Psoas muscle (tissue), 8 donors: ENCODE measurements around the gene IFI6. TPM values are rescaled to one million over a fixed set of nuclear protein-coding genes. Genes with fewer than 3 reads are reported as not detected.
"Not testable (repeated sequence)": the region's sequence is repeated elsewhere in the genome, so short reads cannot be mapped to it uniquely, and the experiment has no call there.

Experiments used
- ATAC-seq, 4 donors: fragments of 200-7000 bp; cut with Tn5 transposase; one replicate each; pipeline ENCODE4 v1.9.1; 2020; ENCODE audit warnings: moderate library complexity in 3 of 4, mild to moderate bottlenecking in 2 of 4
- DNase-seq, 2 donors: peaks; one replicate each; pipeline ENCODE4 v3.0.0-alpha.2; 2020
- H3K27ac ChIP-seq: fragments of 200-600 bp; one replicate; pipeline ENCODE4 v1.8.0; 2022
- H3K27me3 ChIP-seq, 3 donors: fragments of 200-600 bp in 1 of 3; one replicate each; pipeline versions ENCODE4 v1.6.1 to v1.8.0; 2013 to 2022; ENCODE audit warnings: low read length in 2 of 3, mild to moderate bottlenecking in 2 of 3, moderate library complexity in 1 of 3; ENCODE audit not compliant: insufficient read depth in 3 of 3
- H3K36me3 ChIP-seq, 2 donors: fragments of 200-600 bp in 1 of 2; one replicate each; pipeline versions ENCODE4 v1.6.1 to v1.8.0; 2013 to 2022; ENCODE audit warnings: low read depth in 1 of 2, mild to moderate bottlenecking in 1 of 2, moderate library complexity in 1 of 2; ENCODE audit not compliant: insufficient read depth in 1 of 2
- H3K4me1 ChIP-seq: fragments of 200-600 bp; one replicate; pipeline ENCODE4 v1.8.0; 2022
- H3K4me3 ChIP-seq: fragments of 200-600 bp; one replicate; pipeline ENCODE4 v1.8.0; 2022; ENCODE audit warnings: mild to moderate bottlenecking
- H3K9me3 ChIP-seq: fragments of 200-600 bp; one replicate; pipeline ENCODE4 v1.8.0; 2022
- WGBS, 3 donors: extraction: QIAGEN DNeasy Blood & Tissue Kit; methylation state at CpG; one replicate each; pipeline versions ENCODE4 v1.1.6 to v1.1.7; 2013; 5-methylcytosine and 5-hydroxymethylcytosine counted together
- intact Hi-C, 2 donors: fragments of 100-400 bp; cut with DNase I; formaldehyde crosslinking; loops; one replicate each; pipeline versions ENCODE4 v1.11.0 to v1.14.2; 2022
- polyA plus RNA-seq, 3 donors: library from polyadenylated mRNA; stranded (reverse); fragments of 200-250 nt; gene quantifications; one replicate each; pipeline ENCODE4 v1.2.3, GENCODE V29; 2013
- total RNA-seq, 4 donors: library from RNA; stranded (reverse); fragmentation: NEBNext Ultra II Directional in 2 of 4; extraction: Animal tissue kit (Norgen Biotek cat#: 25700) in 2 of 4; gene quantifications; one replicate each; pipeline versions ENCODE4 v1.2.1 to v1.2.4, GENCODE V29; 2021 to 2023
- TF ChIP-seq, protein P1 (sequence below): fragments of 200-600 bp; IDR thresholded peaks from one replicate; pipeline ENCODE4 v1.8.0; 2022; ENCODE audit warnings: antibody characterized with exemption
- donor health status: healthy with polysubstance abuse.
- donor health status: DM: no; HTN: no; CAD: no; lungs with moderate emphysema.
- donor health status: Bipolar disorder and iron deficiency.
- donor health status: healthy.
- donor health status: DM: yes; HTN: yes; CAD: no.
- donor health status: DM: no; HTN: no; CAD: no.
- donor health status: DM: no; HTN: no; CAD: no.
- donor health status: DM: yes; HTN: yes; CAD: no.

The IFI6 gene
- total and polyA plus RNA-seq, 7 donors, result 7.8 to 25.8 (median 18.6) TPM

DNA sequence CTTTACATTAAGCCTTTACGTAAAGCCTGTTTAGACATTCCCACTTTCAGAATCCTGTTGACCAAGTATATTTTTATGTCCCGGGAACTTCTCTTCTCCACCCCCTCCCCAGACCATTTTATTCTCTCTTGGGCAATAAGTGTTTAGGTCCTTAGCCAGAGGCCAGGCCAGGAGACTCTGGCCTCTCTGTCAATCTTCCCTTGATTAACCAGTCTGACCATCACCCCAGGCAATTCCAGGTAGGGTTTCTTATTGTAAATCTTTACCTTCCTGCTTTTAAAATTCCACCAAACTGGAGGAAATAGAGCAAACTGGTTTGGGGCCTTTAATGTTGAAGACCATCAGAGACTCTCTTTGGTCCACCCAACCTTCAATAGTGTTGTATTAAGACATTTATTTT lies 12.2 kb upstream of the IFI6 start:
- peaks cover 0 to 2% (median 0%) of the 10 kb centered on the region in 3 donors for H3K27me3 ChIP-seq
- TF ChIP-seq, protein P1, sequence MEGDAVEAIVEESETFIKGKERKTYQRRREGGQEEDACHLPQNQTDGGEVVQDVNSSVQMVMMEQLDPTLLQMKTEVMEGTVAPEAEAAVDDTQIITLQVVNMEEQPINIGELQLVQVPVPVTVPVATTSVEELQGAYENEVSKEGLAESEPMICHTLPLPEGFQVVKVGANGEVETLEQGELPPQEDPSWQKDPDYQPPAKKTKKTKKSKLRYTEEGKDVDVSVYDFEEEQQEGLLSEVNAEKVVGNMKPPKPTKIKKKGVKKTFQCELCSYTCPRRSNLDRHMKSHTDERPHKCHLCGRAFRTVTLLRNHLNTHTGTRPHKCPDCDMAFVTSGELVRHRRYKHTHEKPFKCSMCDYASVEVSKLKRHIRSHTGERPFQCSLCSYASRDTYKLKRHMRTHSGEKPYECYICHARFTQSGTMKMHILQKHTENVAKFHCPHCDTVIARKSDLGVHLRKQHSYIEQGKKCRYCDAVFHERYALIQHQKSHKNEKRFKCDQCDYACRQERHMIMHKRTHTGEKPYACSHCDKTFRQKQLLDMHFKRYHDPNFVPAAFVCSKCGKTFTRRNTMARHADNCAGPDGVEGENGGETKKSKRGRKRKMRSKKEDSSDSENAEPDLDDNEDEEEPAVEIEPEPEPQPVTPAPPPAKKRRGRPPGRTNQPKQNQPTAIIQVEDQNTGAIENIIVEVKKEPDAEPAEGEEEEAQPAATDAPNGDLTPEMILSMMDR, result no peak
- no peak overlapping the region for H3K4me3 ChIP-seq
- no peaks in the 10 kb centered on the region for H3K36me3 ChIP-seq
- H3K27ac ChIP-seq, result no peak overlapping the region
- no peak for ATAC-seq
- intact Hi-C loops, result no loop called here
- H3K4me1 ChIP-seq, result no peaks in the 10 kb centered on the region
- DNase-seq, result no peak
- H3K9me3 ChIP-seq, result peaks cover 5% of the 10 kb centered on the region
- WGBS, 3 donors, result 86 to 94% (median 93%) methylated on average over 2 of the region's 2 CpGs

DNA sequence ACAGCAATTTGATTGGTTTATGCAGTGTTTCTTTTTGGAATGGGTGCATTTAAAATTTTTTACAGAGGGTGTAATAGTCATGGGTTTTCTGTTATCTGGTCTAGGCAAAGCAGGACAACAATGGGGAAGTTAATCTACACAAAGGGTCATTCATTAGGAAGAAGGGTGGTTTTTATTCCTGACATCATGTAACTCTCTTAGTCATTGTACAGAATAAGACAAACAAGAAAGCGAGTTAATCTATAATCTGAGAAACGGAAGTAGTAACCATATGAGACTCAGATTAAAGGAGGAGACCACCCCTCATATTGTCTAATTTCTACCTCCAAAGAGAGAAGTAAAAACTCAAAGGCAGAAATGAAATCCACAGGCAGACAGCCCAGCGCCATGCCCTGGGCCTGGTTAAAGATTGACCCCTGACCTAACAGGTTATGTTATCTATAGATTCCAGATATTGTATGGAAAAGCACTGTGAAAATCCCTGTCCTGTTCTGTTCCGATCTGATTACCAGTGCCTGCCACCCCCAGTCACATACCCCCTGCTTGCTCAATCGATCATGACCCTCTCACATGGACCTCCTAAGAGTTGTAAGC lies 10.5 kb upstream of the IFI6 start:
- intact Hi-C loops, result no loop called here
- TF ChIP-seq, protein P1, result no peak
- no peak for DNase-seq
- H3K9me3 ChIP-seq, result peaks cover 5% of the 10 kb centered on the region
- no peak overlapping the region for H3K27ac ChIP-seq
- no peak for ATAC-seq
- H3K36me3 ChIP-seq, result no peaks in the 10 kb centered on the region
- 87 to 93% (median 91%) methylated on average over 5 of the region's 5 CpGs for WGBS, 3 donors
- H3K4me1 ChIP-seq, result no peaks in the 10 kb centered on the region
- H3K4me3 ChIP-seq, result no peak overlapping the region
- H3K27me3 ChIP-seq, result peaks cover 0 to 2% (median 0%) of the 10 kb centered on the region in 3 donors

DNA sequence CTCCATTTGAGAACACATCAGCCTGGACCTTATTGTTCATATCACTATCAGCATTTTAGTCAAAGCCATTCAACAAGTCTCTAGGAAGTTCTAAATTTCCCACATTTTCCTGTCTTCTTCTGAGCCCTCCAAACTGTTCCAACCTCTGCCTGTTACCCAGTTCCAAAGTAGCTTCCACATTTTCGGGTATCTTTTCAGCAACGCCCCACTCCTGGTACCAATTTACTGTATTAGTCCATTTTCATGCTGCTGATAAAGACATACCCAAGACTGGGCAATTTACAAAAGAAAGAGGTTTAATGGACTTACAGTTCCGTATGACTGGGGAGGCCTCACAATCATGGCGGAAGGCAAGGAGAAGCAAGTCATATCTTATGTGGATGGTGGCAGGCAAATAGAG lies 9.6 kb upstream of the IFI6 start:
- H3K27me3 ChIP-seq, H3K36me3 ChIP-seq, H3K9me3 ChIP-seq, intact Hi-C loops, DNase-seq, H3K4me3 ChIP-seq, H3K27ac ChIP-seq, H3K4me1 ChIP-seq, ATAC-seq: not testable (repeated sequence)
- WGBS, 3 donors, result 93 to 98% (median 95%) methylated on average over 4 of the region's 4 CpGs

DNA sequence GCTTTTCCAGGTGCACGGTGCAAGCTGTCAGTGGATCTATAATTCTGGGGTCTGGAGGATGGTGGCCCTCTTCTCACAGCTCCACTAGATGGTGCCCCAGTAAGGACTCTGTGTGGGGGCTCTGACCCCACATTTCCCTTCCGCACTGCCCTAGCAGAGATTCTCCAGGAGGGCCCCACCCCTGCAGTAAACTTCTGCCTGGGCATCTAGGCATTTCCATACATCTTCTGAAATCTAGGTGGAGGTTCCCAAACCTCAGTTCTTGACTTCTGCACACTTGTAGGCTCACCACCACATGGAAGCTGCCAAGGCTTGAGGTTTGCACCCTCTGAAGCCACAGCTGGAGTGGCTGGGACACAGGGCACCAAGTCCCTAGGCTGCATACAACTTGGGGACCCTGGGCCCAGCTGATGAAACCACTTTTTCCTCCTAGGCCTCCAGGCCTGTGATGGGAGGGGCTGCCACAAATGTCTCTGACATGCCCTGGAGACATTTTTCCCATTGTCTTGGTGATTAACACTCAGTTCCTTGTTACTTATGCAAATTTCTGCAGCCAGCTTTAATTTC lies 8.3 kb upstream of the IFI6 start:
- H3K4me3 ChIP-seq, H3K27me3 ChIP-seq, intact Hi-C loops, H3K9me3 ChIP-seq, ATAC-seq, H3K27ac ChIP-seq, H3K36me3 ChIP-seq, H3K4me1 ChIP-seq, DNase-seq: not testable (repeated sequence)
- WGBS, 3 donors, result 89 to 97% (median 95%) methylated on average over 2 of the region's 2 CpGs

DNA sequence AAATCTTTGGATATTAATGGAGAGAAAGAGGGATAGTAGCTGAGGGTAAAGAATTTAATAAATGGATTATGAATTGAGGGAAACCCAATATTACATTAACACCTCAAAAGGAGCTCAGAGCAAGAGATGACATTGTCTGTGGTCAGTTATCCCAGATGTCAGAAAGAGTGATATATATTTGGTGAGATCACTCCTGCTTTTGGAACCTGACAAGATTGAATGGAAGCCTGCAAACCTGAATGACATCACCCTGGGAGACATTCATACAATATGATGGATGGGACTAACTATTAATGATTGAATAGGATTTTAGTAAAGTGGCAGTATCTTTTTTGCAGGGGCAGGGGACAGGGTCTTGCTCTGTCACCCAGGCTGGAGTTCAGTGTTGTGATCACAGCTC lies 6.8 kb upstream of the IFI6 start:
- ATAC-seq (no peak), DNase-seq (no peak)
- Histone ChIP-seq H3K27ac (no peak overlapping the region), H3K4me3 (no peak overlapping the region), H3K9me3 (peaks cover 5% of the 10 kb centered on the region), H3K4me1 (no peaks in the 10 kb centered on the region), H3K36me3 (no peaks in the 10 kb centered on the region), H3K27me3 (peaks cover 0 to 2% (median 0%) of the 10 kb centered on the region in 3 donors)
- TF ChIP-seq, protein P1, result no peak
- intact Hi-C loops, result loop anchor here in 1 of 2 donors (10.0 kb wide), 1 partner anchor 46 kb away; the partner anchor contains the start of gene FAM76A
